ENCODE data around the gene OSGEP. TPM values are rescaled to one million over a fixed set of nuclear protein-coding genes. Genes with fewer than 3 reads are reported as not detected.

Gene OSGEP
- total and polyA plus RNA-seq, 2 of the 13 experiments (the other 11 are each of a cell fraction or from before 2014, with no cell fraction given): 39.7 to 41.1 TPM

- TF ChIP-seq ARID4A (CRISPR knock-in tag; IDR thresholded peaks at IDR 0.05; ENCODE audit: borderline replicate concordance): peak; percentile 97
- TF ChIP-seq TMF1 (CRISPR knock-in tag; IDR thresholded peaks at IDR 0.05; ENCODE audit: low read depth): peak; percentile 86; the same call in 1 of the 2 replicates
- TF ChIP-seq ZNF660 (CRISPR knock-in tag; IDR thresholded peaks at IDR 0.05; ENCODE audit: borderline replicate concordance, low read depth): no peak
- TF ChIP-seq SP2 (CRISPR knock-in tag; IDR thresholded peaks at IDR 0.05): peak; percentile 35; the same call in 1 of the 2 replicates
- TF ChIP-seq SRY (CRISPR knock-in tag; IDR thresholded peaks at IDR 0.05): peak; percentile 93; the same call in 1 of the 2 replicates
- TF ChIP-seq CEBPZ (IDR thresholded peaks at IDR 0.05; ENCODE audit: low read length): no peak
- TF ChIP-seq ZNF878 (CRISPR knock-in tag; IDR thresholded peaks at IDR 0.05): no peak
- peak; percentile 82 for TF ChIP-seq HNRNPLL (IDR thresholded peaks at IDR 0.05; ENCODE audit: low read depth, low read length, poor library complexity, severe bottlenecking)
- TF ChIP-seq NFKB2 (CRISPR knock-in tag; IDR thresholded peaks at IDR 0.05; ENCODE audit: borderline replicate concordance): peak; percentile 60; the same call in 1 of the 2 replicates
- TF ChIP-seq ZNF160 (CRISPR knock-in tag; IDR thresholded peaks at IDR 0.05): peak; percentile 84
- TF ChIP-seq HIC2 (CRISPR knock-in tag; IDR thresholded peaks at IDR 0.05; ENCODE audit: low read depth): peak; percentile 82; the same call in 1 of the 2 replicates
- TF ChIP-seq FOSL1 (CRISPR knock-in tag; IDR thresholded peaks at IDR 0.05; ENCODE audit: borderline replicate concordance): no peak
- TF ChIP-seq E2F1 (CRISPR knock-in tag; IDR thresholded peaks at IDR 0.05): no peak; the same call in 1 of the 2 replicates
- no peak for TF ChIP-seq ELF4 (CRISPR knock-in tag; IDR thresholded peaks at IDR 0.05; ENCODE audit: borderline replicate concordance)
- TF ChIP-seq SYNCRIP (IDR thresholded peaks at IDR 0.05; ENCODE audit: insufficient read depth, low read depth, low read length): no peak
- peak; percentile 55; the same call in 1 of the 2 replicates for TF ChIP-seq SP4 (CRISPR knock-in tag; IDR thresholded peaks at IDR 0.05)
- TF ChIP-seq ZNF616 (CRISPR knock-in tag; IDR thresholded peaks at IDR 0.05; ENCODE audit: low read depth): peak; percentile 80; the same call in 1 of the 2 replicates
Measured at GRCh38 chr14:20469242-20469889, 14.8 kb upstream of the OSGEP start, which contains the start of gene PNP (continued).
